Measurements from ENCODE around the gene PIP4K2B.

DNA sequence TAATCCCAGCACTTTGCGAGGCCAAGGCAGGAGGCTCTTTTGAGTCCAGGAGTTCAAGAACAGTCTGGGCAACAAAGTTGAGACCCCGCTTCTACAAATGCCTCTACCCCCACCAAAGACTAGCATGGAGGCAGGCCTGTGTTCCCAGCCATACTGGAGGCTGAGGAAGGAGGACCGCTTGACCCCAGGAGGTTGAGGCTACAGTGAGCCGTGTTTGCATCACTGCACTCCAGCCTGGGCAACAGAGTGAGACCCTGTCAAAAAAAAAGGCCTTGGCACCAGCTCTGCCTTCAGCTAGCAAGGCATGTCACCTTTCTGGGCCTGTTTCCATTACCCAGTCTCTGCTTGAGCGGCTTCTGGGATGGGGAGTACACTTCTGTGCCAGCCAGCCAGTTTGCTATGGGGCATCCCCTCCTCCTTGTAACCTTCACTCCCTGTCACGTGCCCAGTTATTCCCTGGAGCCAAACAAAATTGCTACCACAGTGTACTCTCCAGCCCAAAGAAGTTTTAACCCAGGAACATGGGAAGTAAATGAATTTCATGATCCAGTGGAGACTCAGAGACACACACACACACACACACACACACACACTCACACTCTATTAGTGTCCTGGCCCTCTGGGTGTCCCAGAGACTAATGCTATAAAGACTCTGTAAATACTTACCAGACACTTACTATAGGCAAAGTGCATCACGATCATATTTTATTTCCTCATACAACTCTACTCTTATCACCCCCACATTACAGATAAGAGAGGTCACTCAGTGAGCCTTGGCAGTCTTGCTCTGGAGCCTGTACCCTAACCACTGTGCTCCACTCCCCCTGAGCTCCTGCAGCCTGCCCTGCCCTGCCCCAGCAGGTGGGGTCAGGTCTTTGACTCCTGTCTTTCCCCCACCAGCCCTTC, 66.7 kb downstream of the PIP4K2B start:
- TF ChIP-seq YY1 (IDR thresholded peaks at IDR 0.05; ENCODE audit: insufficient read depth, insufficient read length) (no peak), SUZ12 (IDR thresholded peaks at IDR 0.05; ENCODE audit: extremely low read depth, insufficient read depth, insufficient read length) (no peak)
